ENCODE data around the gene NPHS1.
"Not testable (repeated sequence)": the region's sequence is repeated elsewhere in the genome, so short reads cannot be mapped to it uniquely, and the experiment has no call there.

NPHS1 gene

GRCh38 chr19:35852029-35852780 lies at the start of gene NPHS1:
TSS of gene NPHS1 (minus strand) at chr19:35852504. CDS start at chr19:35851837, 667 bp downstream.
- peak; percentile 17 for FAIRE-seq

GRCh38 chr19:35901055-35901644 lies 48.8 kb upstream of the NPHS1 start:
- FAIRE-seq, result peak; percentile 67

- peak; percentile 72 for FAIRE-seq
Observed at GRCh38 chr19:35899547-35900214, 47.4 kb upstream of the NPHS1 start.

GRCh38 chr19:35898499-35898809 lies 46.1 kb upstream of the NPHS1 start:
- FAIRE-seq, result no peak

GRCh38 chr19:35897706-35898451 lies 45.6 kb upstream of the NPHS1 start:
- FAIRE-seq, result no peak

GRCh38 chr19:35896643-35897040 lies 44.3 kb upstream of the NPHS1 start:
- no peak for FAIRE-seq

GRCh38 chr19:35895911-35896642 lies 43.8 kb upstream of the NPHS1 start:
- no peak for FAIRE-seq

GRCh38 chr19:35894342-35894741 lies 42.0 kb upstream of the NPHS1 start:
- FAIRE-seq, result no peak

GRCh38 chr19:35891819-35892218 lies 39.5 kb upstream of the NPHS1 start:
- not testable (repeated sequence) for FAIRE-seq

- FAIRE-seq, result no peak
Observed at GRCh38 chr19:35890113-35890650, 37.9 kb upstream of the NPHS1 start.

- FAIRE-seq, result no peak
Observed at GRCh38 chr19:35889370-35890112, 37.2 kb upstream of the NPHS1 start.

GRCh38 chr19:35888398-35888797 lies 36.1 kb upstream of the NPHS1 start:
- no peak for FAIRE-seq

GRCh38 chr19:35887197-35887596 lies 34.9 kb upstream of the NPHS1 start:
- FAIRE-seq, result no peak

GRCh38 chr19:35885904-35886303 lies 33.6 kb upstream of the NPHS1 start:
- FAIRE-seq, result no peak

GRCh38 chr19:35885225-35885738 lies 33.0 kb upstream of the NPHS1 start:
- no peak for FAIRE-seq

- FAIRE-seq, result no peak
Observed at GRCh38 chr19:35883882-35884281, 31.6 kb upstream of the NPHS1 start.

- peak; percentile 99 for FAIRE-seq
Observed at GRCh38 chr19:35882114-35882832, 30.0 kb upstream of the NPHS1 start.

- FAIRE-seq, result peak; percentile 77
Observed at GRCh38 chr19:35879770-35880317, 27.5 kb upstream of the NPHS1 start.

- FAIRE-seq, result no peak
Observed at GRCh38 chr19:35879068-35879467, 26.8 kb upstream of the NPHS1 start.

- no peak for FAIRE-seq
Observed at GRCh38 chr19:35874392-35874930, 22.2 kb upstream of the NPHS1 start.

Measured in G401.6 (cell line).